ENCODE data around the gene GABRA5. TPM values are rescaled to one million over a fixed set of nuclear protein-coding genes. Genes with fewer than 3 reads are reported as not detected.
"Not testable (repeated sequence)": the region's sequence is repeated elsewhere in the genome, so short reads cannot be mapped to it uniquely, and the experiment has no call there.

The GABRA5 gene
- total and polyA plus RNA-seq, 7 donors: 1.1 TPM; not detected in 6

DNA sequence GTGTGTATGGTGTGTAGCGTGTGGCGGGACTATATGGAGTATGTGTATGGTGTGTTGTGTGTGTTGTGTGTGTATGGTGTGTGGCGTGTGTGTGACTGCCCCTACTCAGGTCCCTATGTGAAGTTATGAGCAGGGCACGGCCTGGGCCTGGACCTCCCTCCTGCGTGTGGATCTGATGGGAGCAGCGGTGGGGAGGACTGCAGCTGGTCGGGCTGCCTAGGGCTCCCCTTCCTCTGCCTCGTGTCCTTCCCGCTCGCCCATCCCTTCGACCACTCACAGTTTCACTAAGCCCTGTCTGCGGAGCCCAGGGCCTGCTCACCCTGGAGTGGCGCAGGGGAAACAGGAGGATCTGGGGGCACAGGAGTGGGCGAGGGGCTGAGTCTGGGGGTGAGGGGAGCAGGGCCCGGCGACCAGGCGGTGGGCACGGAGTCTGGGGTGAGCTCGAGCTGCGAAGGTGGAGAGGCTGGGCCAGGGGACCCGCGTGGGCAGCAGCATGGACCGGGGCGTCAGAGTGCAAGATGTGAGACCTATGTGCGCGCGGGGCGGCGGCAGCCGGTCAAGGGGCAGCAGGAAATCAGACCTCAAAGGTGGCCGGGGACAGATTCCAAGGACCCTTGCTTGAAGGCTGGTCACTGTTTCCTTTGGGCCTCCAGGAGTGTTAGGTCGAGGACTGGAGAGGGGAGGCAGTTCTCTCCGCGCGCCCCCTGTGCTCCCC lies 26.6 kb downstream of the GABRA5 start:
- WGBS, 2 donors: 86 to 87% methylated on average over 35 of the region's 35 CpGs
- peaks cover 0 to 35% (median 10%) of the 10 kb centered on the region in 3 donors for H3K27me3 ChIP-seq
- H3K4me1 ChIP-seq: peaks cover 0 to 16% (median 11%) of the 10 kb centered on the region in 4 donors
- H3K36me3 ChIP-seq: no peaks in the 10 kb centered on the region
- no peak for DNase-seq
- intact Hi-C loops (cut with DNase I): no loop called here
- no peak overlapping the region for H3K27ac ChIP-seq
- TF ChIP-seq EP300 (IDR thresholded peaks at IDR 0.05) (no peak), POLR2A (IDR thresholded peaks at IDR 0.05) (no peak), POLR2AphosphoS5 (IDR thresholded peaks at IDR 0.05) (no peak)
- TF ChIP-seq, protein P1, sequence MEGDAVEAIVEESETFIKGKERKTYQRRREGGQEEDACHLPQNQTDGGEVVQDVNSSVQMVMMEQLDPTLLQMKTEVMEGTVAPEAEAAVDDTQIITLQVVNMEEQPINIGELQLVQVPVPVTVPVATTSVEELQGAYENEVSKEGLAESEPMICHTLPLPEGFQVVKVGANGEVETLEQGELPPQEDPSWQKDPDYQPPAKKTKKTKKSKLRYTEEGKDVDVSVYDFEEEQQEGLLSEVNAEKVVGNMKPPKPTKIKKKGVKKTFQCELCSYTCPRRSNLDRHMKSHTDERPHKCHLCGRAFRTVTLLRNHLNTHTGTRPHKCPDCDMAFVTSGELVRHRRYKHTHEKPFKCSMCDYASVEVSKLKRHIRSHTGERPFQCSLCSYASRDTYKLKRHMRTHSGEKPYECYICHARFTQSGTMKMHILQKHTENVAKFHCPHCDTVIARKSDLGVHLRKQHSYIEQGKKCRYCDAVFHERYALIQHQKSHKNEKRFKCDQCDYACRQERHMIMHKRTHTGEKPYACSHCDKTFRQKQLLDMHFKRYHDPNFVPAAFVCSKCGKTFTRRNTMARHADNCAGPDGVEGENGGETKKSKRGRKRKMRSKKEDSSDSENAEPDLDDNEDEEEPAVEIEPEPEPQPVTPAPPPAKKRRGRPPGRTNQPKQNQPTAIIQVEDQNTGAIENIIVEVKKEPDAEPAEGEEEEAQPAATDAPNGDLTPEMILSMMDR (IDR thresholded peaks at IDR 0.05): no peak
- H3K4me3 ChIP-seq: no peak overlapping the region
- no peaks in the 10 kb centered on the region for H3K9me3 ChIP-seq

GRCh38 chr15:26894181-26894580 lies 27.3 kb downstream of the GABRA5 start:
- Histone ChIP-seq H3K4me1 (peaks cover 0 to 12% (median 11%) of the 10 kb centered on the region in 4 donors), H3K4me3 (no peak overlapping the region), H3K27me3 (peaks cover 0 to 28% (median 10%) of the 10 kb centered on the region in 3 donors), H3K9me3 (peaks cover 0 to under 1% (median 0%) of the 10 kb centered on the region in 4 donors), H3K27ac (no peak overlapping the region), H3K36me3 (no peaks in the 10 kb centered on the region)
- WGBS, 2 donors: 67 to 77% methylated on average over 26 of the region's 26 CpGs
- TF ChIP-seq POLR2A (IDR thresholded peaks at IDR 0.05) (no peak), EP300 (IDR thresholded peaks at IDR 0.05) (no peak), POLR2AphosphoS5 (IDR thresholded peaks at IDR 0.05) (no peak)
- TF ChIP-seq, protein P1 (IDR thresholded peaks at IDR 0.05): no peak
- DNase-seq: no peak
- intact Hi-C loops (cut with DNase I): no loop called here

DNA sequence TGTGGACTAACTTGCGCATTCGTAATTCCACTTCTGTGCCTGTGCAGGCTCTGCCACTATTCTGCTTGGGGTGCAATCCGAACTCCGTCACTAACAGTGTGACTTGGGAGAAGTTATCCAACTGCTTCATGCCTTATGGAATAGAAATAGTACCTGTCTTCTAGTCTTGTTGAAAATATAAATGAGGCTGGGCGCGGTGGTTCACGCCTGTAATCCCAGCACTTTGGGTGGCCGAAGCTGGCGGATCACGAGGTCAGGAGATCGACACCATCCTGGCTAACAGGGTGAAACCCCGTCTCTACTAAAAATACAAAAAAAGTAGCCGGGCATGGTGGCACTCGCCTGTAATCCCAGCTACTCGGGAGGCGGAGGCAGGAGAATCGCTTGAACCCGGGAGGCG lies 28.5 kb downstream of the GABRA5 start:
- Histone ChIP-seq H3K4me1 (peaks cover 0 to 12% (median 11%) of the 10 kb centered on the region in 4 donors), H3K27me3 (peaks cover 0 to 27% (median 10%) of the 10 kb centered on the region in 3 donors)
- intact Hi-C loops (cut with DNase I); H3K4me3 ChIP-seq; H3K27ac ChIP-seq; H3K36me3 ChIP-seq; H3K9me3 ChIP-seq; DNase-seq: not testable (repeated sequence)
- 96 to 97% methylated on average over 19 of the region's 19 CpGs for WGBS, 2 donors

DNA sequence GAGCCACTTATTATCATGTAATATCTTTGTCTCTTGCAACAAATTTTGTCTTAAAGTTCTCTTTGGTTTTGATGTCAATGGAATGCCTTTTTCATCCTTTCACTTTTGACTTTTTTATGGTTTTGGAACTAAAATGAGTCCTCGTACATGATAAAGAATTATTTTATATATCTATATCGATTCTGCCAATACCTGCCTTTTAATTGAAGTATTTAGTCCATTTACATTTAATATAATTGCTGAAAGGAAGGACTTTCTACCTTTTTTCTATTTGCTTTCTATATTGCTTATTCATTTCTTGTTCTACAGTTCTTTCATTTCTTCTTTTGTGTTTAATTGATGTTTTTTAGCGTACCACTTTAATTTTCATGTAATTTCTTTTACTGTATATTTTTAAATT lies 32.8 kb downstream of the GABRA5 start:
- TF ChIP-seq POLR2A (IDR thresholded peaks at IDR 0.05): no peak
- 90% methylated on average over 3 of the region's 3 CpGs for WGBS, 2 donors
- intact Hi-C loops (cut with DNase I): no loop called here

GRCh38 chr15:26901041-26901440 lies 34.2 kb downstream of the GABRA5 start:
- Histone ChIP-seq H3K27ac (no peak overlapping the region), H3K4me1 (no peaks in the 10 kb centered on the region), H3K27me3 (no peaks in the 10 kb centered on the region), H3K9me3 (peaks cover 0 to 11% (median 2%) of the 10 kb centered on the region in 4 donors), H3K4me3 (no peak overlapping the region), H3K36me3 (no peaks in the 10 kb centered on the region)
- 72 to 78% methylated on average over 4 of the region's 4 CpGs for WGBS, 2 donors
- intact Hi-C loops (cut with DNase I): no loop called here
- no peak for TF ChIP-seq POLR2A (IDR thresholded peaks at IDR 0.05)
- TF ChIP-seq, protein P1 (IDR thresholded peaks at IDR 0.05): no peak
- TF ChIP-seq POLR2AphosphoS5 (IDR thresholded peaks at IDR 0.05): no peak
- TF ChIP-seq EP300 (IDR thresholded peaks at IDR 0.05): no peak
- DNase-seq: no peak

More for the DNA sequence above, 32.8 kb downstream of the GABRA5 start:
- DNase-seq: no peak
- H3K27me3 ChIP-seq: no peaks in the 10 kb centered on the region
- H3K27ac ChIP-seq: no peak overlapping the region
- no peaks in the 10 kb centered on the region for H3K36me3 ChIP-seq
- no peak overlapping the region for H3K4me3 ChIP-seq
- no peaks in the 10 kb centered on the region for H3K4me1 ChIP-seq
- peaks cover 0 to 7% (median under 1%) of the 10 kb centered on the region in 4 donors for H3K9me3 ChIP-seq
